Activated T-cell treated with anti-CD3 and anti-CD28 coated beads, Interleukin-2, amount 50 U/mL, for 1 hour (primary cell): ENCODE measurements around the gene RNF115.
"Not testable (repeated sequence)": the region's sequence is repeated elsewhere in the genome, so short reads cannot be mapped to it uniquely, and the experiment has no call there.

Source experiments
- DNase-seq: peaks from one replicate; pipeline ENCODE4 v3.0.0-alpha.2; 2020

RNF115 gene

GRCh38 chr1:145823565-145824498, at the start of gene RNF115, which contains the start of gene POLR3C:
Gene RNF115 (minus strand): TSS chr1:145824095. CDS start chr1:145823873, 222 bp downstream.
Gene POLR3C (plus strand): TSS chr1:145824200. CDS start chr1:145825777, 1,577 bp downstream.
- DNase-seq = peak; percentile 85

- peak; percentile 50 for DNase-seq
Measured at GRCh38 chr1:145871994-145872924, 48.4 kb upstream of the RNF115 start.

DNA sequence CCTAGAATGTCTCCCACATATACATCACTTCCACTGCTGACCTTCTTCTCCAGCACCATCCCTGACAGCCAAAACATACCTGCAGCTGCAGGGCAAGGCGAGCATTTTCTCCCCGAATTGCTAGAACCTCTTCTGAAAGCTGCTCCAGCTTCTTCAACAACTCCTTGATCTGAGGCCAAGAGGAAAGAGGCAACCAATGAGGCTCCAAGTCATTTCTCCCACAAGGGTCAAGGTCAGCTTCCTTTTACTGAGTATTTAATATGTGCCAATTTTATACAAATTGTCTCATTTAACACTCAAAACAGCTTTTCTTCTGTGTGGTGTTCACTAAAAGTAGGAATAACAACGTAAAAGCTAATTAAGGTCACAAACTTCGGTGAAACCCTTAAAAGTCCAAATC, 44.3 kb upstream of the RNF115 start:
- DNase-seq = no peak

DNA sequence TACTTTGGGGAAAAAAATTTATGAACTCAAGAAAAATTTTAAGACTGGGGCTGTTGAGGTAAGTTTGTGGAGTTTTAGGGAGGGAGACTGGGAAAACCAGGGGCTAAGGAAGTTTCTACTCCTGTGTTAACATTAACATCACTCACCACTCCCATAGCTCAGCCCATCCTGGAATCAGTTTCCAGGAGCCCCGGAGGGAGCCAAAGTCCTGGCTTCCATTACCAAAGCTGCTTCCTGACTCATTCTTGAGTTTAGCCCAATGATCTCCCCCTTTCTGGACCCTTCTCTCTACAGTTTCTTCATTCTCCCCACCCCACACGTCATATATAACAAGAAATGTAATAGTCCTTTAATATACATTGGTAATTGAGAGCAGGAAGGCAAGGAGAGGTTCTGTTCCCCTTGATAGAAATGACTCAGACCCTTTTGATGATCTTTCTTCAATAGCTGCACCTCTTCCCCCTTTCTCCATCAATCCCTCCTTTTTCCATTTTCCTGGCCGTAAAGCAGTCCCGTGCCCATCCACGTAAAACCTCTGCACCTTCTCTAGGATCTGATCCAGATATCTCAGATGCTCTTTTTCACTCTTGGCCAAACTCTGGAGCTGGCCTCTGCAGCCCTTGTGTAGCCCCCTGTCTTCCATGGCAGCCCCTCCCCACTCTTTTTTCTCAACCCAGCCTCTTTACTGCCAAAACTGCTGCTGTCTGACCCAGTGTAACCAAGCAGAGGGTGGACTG, 39.6 kb upstream of the RNF115 start:
- no peak for DNase-seq

DNA sequence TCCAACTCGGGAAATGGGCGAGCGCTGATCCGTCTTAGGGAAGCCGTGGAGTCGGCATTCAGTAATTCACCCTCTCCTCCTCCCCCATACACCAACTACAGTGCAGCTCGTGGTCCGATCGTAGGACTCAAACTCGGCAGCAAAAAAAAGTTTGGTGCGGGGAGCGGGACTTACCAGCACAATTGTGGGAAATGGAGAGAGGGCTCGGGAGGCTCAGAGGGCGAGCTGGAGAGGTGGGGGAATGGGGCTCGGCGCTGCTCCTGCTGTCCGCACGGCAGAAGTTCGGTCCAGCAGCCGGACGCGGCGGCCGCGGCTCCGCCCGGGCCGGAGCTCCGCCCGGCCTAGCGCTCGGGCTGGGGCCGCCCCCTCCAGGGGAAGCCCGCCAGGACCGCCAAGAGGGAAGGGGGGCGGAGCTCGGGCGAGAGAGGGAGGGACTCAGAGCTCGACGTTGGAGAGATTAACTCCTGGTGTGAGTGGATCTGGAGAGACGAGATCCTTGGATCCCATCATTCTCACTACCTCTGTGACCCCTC, 35.7 kb upstream of the RNF115 start:
- DNase-seq = peak; percentile 75

GRCh38 chr1:145858901-145859490, 35.1 kb upstream of the RNF115 start, which contains the start of gene PIAS3:
Gene PIAS3 (minus strand): TSS chr1:145859081. CDS start chr1:145858990, 91 bp downstream.
- DNase-seq = peak; percentile 85

DNA sequence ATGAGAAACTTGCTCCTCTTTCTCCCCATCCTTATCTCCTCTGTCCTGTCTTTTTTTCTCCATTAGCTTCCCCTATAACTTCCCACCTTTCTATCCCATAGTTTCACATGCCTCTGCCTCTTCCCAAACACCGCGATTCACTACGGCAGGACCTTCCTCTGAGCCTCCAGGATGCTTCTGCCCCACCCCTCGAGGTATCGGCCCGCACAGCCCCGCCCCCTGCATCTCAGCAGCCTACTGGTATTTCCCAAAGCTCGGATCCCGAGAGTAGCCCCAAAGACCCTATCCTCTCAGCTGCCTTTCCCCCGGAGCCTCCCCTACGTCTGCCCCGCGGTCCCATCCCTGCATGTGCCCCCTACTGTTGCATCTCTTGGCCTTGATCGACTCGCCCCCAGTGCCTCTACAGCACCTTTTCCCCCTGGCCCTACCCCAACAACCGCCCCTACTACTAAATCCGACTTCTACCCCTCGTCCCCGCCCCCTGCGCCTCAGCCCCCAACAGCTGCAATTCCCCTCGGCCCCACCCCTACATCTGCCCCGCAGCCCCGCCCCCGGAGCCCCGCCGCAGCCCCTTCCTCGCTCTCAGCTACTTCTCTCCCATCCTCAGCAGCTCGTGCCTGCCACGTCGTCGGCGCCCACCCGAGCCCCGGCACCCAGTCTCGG, 34.5 kb upstream of the RNF115 start:
- no peak for DNase-seq

- DNase-seq = no peak
Measured at GRCh38 chr1:145857170-145857569, 33.3 kb upstream of the RNF115 start.

- DNase-seq = no peak
Measured at GRCh38 chr1:145855426-145855948, 31.6 kb upstream of the RNF115 start.

DNA sequence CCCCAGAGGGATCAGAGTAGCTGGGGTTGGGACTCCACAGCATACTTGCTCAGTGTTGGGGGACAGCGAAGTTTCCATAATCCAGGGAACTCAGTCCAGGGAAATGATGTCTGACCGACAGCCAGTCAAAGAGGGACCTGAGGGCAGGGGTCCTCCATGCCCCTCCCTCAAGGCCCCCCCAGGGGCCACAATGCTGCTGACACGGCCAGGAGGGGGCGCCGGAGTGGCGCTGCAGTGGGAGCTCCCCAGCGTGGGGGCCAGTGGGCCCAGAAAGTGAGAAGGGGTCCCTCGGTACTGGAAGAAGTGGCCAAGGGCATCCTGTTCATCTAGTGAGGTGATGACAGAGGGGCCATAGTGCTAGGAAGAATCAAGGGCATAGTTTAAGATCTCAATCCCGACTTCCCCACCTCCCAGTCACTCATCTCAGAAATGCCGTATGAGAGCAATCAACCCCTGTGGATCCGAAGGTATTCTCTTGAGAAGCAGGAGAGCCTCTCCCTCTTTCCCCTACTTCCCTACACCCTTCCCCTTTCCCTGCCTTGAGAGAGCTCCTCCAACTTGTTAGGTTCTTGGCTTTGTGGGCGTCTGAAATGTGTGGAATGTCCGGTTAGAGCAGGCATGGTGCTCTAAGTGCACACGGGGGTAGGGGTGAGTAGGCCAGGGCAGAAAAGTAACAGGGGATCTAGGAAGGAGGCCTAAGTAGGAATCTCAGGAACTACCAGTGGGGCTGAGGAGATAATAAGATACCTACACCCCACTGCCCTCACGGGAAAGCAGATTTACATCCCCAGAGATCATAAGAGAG, 25.7 kb upstream of the RNF115 start:
- no peak for DNase-seq

GRCh38 chr1:145847827-145848226, 23.9 kb upstream of the RNF115 start:
- DNase-seq = no peak

DNA sequence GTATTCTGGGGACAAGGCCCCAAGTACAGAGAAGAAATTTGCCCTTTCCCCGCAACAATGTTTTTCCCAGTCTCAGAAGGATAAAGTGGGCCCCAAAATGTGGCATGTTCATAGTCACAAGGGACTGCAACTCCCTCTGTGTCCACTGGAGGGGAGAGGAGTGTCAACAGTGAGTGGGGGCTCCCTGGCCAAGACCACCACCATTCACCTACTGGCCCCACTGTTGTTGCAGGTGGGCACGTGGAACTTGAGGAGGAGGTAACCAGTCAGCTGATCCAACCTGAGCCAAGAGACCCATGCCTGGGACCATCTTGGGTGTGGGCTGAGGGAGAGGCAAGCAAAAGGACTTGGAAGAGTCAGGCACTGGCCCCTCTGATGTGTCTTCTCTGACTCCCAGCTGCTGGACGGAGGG, 22.3 kb upstream of the RNF115 start:
- peak; percentile 39 for DNase-seq

DNA sequence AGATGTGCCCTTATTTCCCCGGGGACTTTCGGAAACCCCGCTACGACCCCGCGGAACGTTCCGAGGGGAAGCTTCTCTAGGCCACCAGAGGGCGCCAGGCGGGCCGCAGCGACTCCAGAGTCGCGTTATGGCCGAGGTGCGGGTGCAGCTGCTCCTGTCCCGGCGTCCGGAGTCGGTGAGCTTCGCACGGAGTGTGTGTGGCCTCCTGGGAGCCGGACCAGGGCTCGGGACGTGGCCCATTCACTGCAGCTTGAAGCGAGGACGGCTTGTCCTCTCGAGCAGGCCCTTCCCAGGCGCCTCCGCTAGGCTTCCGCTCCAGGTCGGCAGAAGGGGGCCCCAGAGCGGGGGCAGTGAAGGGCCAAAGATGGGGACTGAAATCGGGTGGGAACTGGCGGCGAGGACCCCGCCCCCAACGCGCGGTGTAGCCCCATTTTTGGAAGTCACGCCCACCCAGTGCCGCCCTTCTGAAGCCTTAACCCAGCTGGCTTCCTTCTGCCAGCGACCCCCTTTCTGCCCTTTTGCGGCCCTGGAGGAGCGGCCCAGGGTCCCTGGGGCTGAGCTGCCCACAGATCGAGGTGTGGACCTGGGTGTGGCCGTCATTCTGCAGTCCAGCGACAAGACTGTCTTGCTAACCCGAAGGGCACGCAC, 21.7 kb upstream of the RNF115 start, which contains the start of gene NUDT17:
Gene NUDT17 (plus strand): TSS at position 117 of the 648 bp plus-strand sequence. CDS start 11 bp downstream, at position 128.
- peak; percentile 81 for DNase-seq

DNA sequence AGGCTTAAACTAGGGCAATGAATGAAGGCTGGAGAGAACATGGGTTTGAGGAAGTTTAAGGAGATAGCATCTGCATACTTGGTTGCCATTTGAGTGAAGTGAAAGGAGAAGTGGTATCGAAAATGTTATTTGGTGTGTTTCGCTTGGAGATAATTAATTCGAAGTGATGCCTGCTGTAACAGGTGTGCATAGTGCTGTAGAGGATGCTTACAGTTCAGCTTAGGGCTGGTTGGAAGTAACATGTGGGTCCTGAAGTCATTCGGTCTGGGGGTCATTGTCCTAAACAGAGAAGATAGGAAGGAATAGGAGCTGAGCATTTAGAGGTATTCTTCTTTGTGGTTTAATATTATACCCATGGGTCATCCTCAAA, 21.2 kb upstream of the RNF115 start:
- DNase-seq = no peak

DNA sequence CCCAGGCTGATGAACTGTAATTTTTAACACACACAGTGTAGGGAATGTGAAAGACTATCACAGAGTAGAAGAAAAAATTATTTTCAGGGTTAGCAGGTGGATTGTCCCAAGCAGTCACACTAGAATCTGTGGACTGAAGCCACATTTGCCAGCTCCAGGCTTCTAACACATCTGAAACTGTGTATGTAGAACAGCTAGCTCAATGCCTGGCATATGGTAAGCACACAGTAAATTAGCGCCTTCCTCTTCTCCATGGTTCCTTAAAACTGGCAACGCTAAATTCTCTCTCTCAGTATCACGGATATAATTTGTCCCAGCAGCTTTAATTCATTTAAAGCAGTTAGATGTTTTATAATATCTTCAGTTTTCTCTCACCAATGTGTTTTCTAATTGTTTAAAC, 19.1 kb upstream of the RNF115 start:
- no peak for DNase-seq

DNA sequence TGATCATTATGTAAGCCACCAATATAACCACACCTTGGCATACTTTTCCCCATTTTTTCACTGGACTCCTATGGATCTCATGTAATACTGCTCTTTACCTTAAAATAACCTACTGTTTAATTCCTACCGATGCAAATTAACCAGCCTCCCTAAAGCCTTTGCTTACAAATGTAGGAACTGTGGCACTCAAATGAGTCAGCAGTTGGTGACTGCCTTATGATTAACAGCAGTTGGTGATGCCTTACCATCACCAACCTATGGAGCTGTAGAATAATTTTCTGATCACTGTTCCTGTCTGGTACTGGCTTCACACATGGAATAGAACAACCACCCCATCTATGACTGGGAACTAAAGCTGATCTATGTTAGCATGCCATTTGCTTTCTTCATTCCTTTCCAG, 13.8 kb upstream of the RNF115 start:
- no peak for DNase-seq

- DNase-seq = not testable (repeated sequence)
Measured at GRCh38 chr1:145830810-145831209, 6.9 kb upstream of the RNF115 start.

GRCh38 chr1:145828367-145829026, 4.6 kb upstream of the RNF115 start:
- no peak for DNase-seq

GRCh38 chr1:145827966-145828365, 4.1 kb upstream of the RNF115 start:
- DNase-seq = no peak
